Gastrocnemius medialis (tissue), 4 donors: ENCODE data around the gene HMGCS2. TPM values are rescaled to one million over a fixed set of nuclear protein-coding genes. Genes with fewer than 3 reads are reported as not detected.

Experiments
- ATAC-seq, 2 donors: fragments of 150-250 bp; one replicate each; pipeline ENCODE4 v1.9.1; 2016
- DNase-seq, 2 donors: peaks; one replicate each; pipeline ENCODE4 v3.0.0-alpha.2; 2019
- H3K27ac ChIP-seq, 4 donors: fragments of 200-600 bp; sonication (generic); 1 replicate in 1 of 4; 2 replicates in 3 of 4; pipeline ENCODE4 v1.5.1; 2016 to 2018; ENCODE audit warnings: mild to moderate bottlenecking in 2 of 4, moderate library complexity in 1 of 4
- H3K27me3 ChIP-seq, 3 donors: fragments of 200-600 bp; sonication (generic) in 2 of 3; 1 replicate in 1 of 3; 2 replicates in 2 of 3; pipeline versions ENCODE4 v1.5.1 to v1.6.0; 2016 to 2019; ENCODE audit warnings: mild to moderate bottlenecking in 1 of 3, moderate library complexity in 1 of 3
- H3K36me3 ChIP-seq, 2 donors: fragments of 200-600 bp; sonication (generic) in 1 of 2; one replicate each; pipeline ENCODE4 v1.5.1; 2017 to 2018
- H3K4me1 ChIP-seq, 2 donors: fragments of 200-600 bp; sonication (generic) in 1 of 2; one replicate each; pipeline ENCODE4 v1.5.1; 2016 to 2017; ENCODE audit warnings: mild to moderate bottlenecking in 2 of 2
- H3K4me3 ChIP-seq, 4 donors: fragments of 200-600 bp; sonication (generic) in 3 of 4; 1 replicate in 1 of 4; 2 replicates in 3 of 4; pipeline ENCODE4 v1.5.1; 2016 to 2019; ENCODE audit warnings: mild to moderate bottlenecking in 2 of 4
- H3K9me3 ChIP-seq, 3 donors: fragments of 200-600 bp; sonication (generic) in 2 of 3; 1 replicate in 1 of 3; 2 replicates in 2 of 3; pipeline ENCODE4 v1.5.1; 2016 to 2019
- CTCF ChIP-seq, 5 experiments: fragments of 450-650 bp in 3 of 5; fragments of 200-600 bp in 2 of 5; sonication (generic) in 2 of 5; IDR thresholded peaks in 4 of 5; conservative IDR thresholded peaks in 1 of 5; 1 replicate in 4 of 5; 2 replicates in 1 of 5; pipeline ENCODE4 v1.5.1; 2016 to 2019; ENCODE audit warnings: antibody characterized with exemption in 5 of 5, mild to moderate bottlenecking in 3 of 5, moderate library complexity in 3 of 5
- POLR2A ChIP-seq, 2 donors: fragments of 450-650 bp; IDR thresholded peaks; one replicate each; pipeline ENCODE4 v1.6.1; 2017; ENCODE audit warnings: antibody characterized with exemption in 2 of 2, mild to moderate bottlenecking in 2 of 2, moderate library complexity in 2 of 2
- in situ Hi-C, 4 donors: fragments of 200-750 bp; cut with MboI; loops; one replicate each; pipeline versions ENCODE4 v1.15.0 to v1.8.0; 2017; ENCODE audit warnings: low sequenced_read_pairs in 4 of 4
- intact Hi-C: fragments of 100-400 bp; cut with DNase I; formaldehyde crosslinking; loops from one replicate; pipeline ENCODE4 v1.15.1; 2023; ENCODE audit warnings: low total_unique reads
- total RNA-seq, 4 donors: library from RNA; depleted of rRNA; stranded (reverse); fragments of >200 nt; gene quantifications; one replicate each; pipeline versions ENCODE4 v1.1.0 to v1.2.3, GENCODE V29; 2016

The HMGCS2 gene
- total RNA-seq, 4 donors from 2014 or later: 1.2 to 9.2 (median 2.2) TPM; not detected in 1

- no peak for ATAC-seq
- TF ChIP-seq POLR2A (IDR thresholded peaks at IDR 0.05) (no peak), CTCF (IDR thresholded peaks at IDR 0.05 in 4 of 5, conservative IDR thresholded peaks at IDR 0.05 in 1 of 5) (no peak)
These were observed 4.5 kb downstream of the HMGCS2 start for GRCh38 chr1:119764220-119764619.

DNA sequence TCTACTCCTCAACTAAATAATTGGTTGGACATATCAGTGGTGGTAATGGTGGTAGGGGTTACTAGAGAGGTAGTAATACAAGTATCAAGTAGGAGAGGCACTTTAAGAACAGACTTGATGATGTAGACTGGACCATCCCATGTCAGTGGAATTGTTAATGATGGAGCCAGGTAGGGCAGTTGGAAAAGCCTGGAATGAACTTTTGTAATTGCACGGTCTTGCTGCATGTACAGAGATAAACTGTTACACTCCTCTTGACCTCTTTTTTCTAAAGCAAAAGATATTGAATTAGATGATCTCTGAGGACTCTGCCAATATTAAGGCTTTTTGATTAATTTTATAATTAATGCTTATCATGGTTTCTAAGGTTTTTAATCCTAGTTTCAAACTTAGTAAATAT is 5.8 kb downstream of the HMGCS2 start:
- no peak for DNase-seq

More at GRCh38 chr1:119764220-119764619, 4.5 kb downstream of the HMGCS2 start:
- Histone ChIP-seq H3K36me3 (no peaks in the 10 kb centered on the region), H3K27me3 (no peaks in the 10 kb centered on the region), H3K4me3 (no peak overlapping the region), H3K27ac (no peak overlapping the region), H3K9me3 (no peaks in the 10 kb centered on the region), H3K4me1 (no peaks in the 10 kb centered on the region)
- in situ Hi-C loops: no loop called here
- intact Hi-C loops: no loop called here
- DNase-seq: no peak

DNA sequence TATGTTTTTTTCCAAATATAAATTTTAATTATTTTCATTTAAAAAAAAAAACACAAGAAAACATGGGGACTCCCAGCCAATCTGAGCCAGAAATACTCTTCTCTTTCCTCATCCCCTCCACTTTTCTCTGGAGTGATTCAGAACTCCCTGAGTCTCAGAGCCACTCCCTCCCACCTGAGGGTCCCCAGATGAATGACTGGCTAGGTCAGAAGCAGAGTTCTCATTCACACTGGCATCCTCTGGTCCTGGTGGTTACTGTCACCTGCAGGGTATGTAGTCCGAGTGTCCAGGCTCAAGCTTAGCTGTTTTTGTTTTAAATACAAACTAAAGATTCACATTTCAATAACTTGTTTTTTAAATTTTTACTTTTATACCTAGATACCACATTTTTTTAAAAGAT is 6.3 kb downstream of the HMGCS2 start:
- Histone ChIP-seq H3K9me3 (no peaks in the 10 kb centered on the region), H3K4me1 (no peaks in the 10 kb centered on the region), H3K36me3 (no peaks in the 10 kb centered on the region), H3K27me3 (no peaks in the 10 kb centered on the region), H3K4me3 (no peak overlapping the region), H3K27ac (no peak overlapping the region)
- intact Hi-C loops (no loop called here), in situ Hi-C loops (no loop called here)
- no peak for TF ChIP-seq CTCF (IDR thresholded peaks at IDR 0.05 in 4 of 5, conservative IDR thresholded peaks at IDR 0.05 in 1 of 5)
- TF ChIP-seq POLR2A (IDR thresholded peaks at IDR 0.05): no peak
- no peak for DNase-seq
- ATAC-seq: no peak

More for the DNA sequence above, 5.8 kb downstream of the HMGCS2 start:
- intact Hi-C loops (no loop called here), in situ Hi-C loops (no loop called here)
- Histone ChIP-seq H3K4me3 (no peak overlapping the region), H3K36me3 (no peaks in the 10 kb centered on the region), H3K27me3 (no peaks in the 10 kb centered on the region), H3K9me3 (no peaks in the 10 kb centered on the region), H3K4me1 (no peaks in the 10 kb centered on the region), H3K27ac (no peak overlapping the region)
- no peak for ATAC-seq
- no peak for TF ChIP-seq POLR2A (IDR thresholded peaks at IDR 0.05)
- no peak for TF ChIP-seq CTCF (IDR thresholded peaks at IDR 0.05 in 4 of 5, conservative IDR thresholded peaks at IDR 0.05 in 1 of 5)

GRCh38 chr1:119758584-119758983 is 10.1 kb downstream of the HMGCS2 start:
- intact Hi-C loops: no loop called here
- DNase-seq (no peak), ATAC-seq (no peak)
- Histone ChIP-seq H3K9me3 (no peaks in the 10 kb centered on the region), H3K27ac (no peak overlapping the region), H3K27me3 (no peaks in the 10 kb centered on the region), H3K4me3 (no peak overlapping the region), H3K36me3 (no peaks in the 10 kb centered on the region), H3K4me1 (no peaks in the 10 kb centered on the region)
- TF ChIP-seq CTCF (IDR thresholded peaks at IDR 0.05 in 4 of 5, conservative IDR thresholded peaks at IDR 0.05 in 1 of 5) (no peak), POLR2A (IDR thresholded peaks at IDR 0.05) (no peak)
- in situ Hi-C loops: no loop called here

DNA sequence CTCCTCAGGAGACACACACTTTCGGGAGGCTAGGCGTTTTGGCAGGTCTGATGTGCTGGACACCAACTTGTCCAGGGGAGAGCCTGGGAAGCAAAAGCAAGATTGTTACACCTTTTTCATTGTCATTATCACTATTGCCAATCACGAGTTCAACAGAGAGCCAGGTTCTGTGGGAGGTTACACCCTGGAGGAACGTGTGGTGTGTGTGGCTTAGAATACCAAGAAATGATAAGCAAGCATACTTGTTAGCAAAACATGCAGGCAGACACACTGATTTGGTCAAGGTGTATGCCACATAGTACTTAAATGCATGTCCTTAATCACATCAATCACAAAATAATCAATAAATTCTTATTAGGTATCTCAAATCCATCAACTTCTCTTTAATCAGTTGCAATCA is 16.1 kb downstream of the HMGCS2 start:
- no peaks in the 10 kb centered on the region for H3K27me3 ChIP-seq
- H3K36me3 ChIP-seq: no peaks in the 10 kb centered on the region
- H3K27ac ChIP-seq: no peak overlapping the region
- in situ Hi-C loops (no loop called here), intact Hi-C loops (no loop called here)
- H3K9me3 ChIP-seq: no peaks in the 10 kb centered on the region
- H3K4me1 ChIP-seq: no peaks in the 10 kb centered on the region
- no peak for ATAC-seq
- TF ChIP-seq POLR2A (IDR thresholded peaks at IDR 0.05) (no peak), CTCF (IDR thresholded peaks at IDR 0.05 in 4 of 5, conservative IDR thresholded peaks at IDR 0.05 in 1 of 5) (no peak)
- no peak overlapping the region for H3K4me3 ChIP-seq
- no peak for DNase-seq
